GM21381 (cell line): Measurements from ENCODE around the gene WNT9A.
"Not testable (repeated sequence)": the region's sequence is repeated elsewhere in the genome, so short reads cannot be mapped to it uniquely, and the experiment has no call there.

Experiments
- ATAC-seq: cut with Tn5 transposase; IDR thresholded peaks from one replicate; pipeline ENCODE4 v1.9.1; 2021; ENCODE audit warnings: mild to moderate bottlenecking, moderate library complexity; ENCODE audit not compliant: unreplicated experiment

Gene WNT9A

GRCh38 chr1:227913764-227914721 lies 33.7 kb downstream of the WNT9A start:
- ATAC-seq, result no peak

- ATAC-seq, result no peak
Measured at GRCh38 chr1:227913396-227913763, 34.4 kb downstream of the WNT9A start.

GRCh38 chr1:227912866-227913265 lies 34.9 kb downstream of the WNT9A start:
- ATAC-seq, result no peak

GRCh38 chr1:227911376-227911775 lies 36.4 kb downstream of the WNT9A start:
- ATAC-seq, result no peak

GRCh38 chr1:227910511-227911153 lies 37.1 kb downstream of the WNT9A start:
- no peak for ATAC-seq

- ATAC-seq, result not testable (repeated sequence)
Measured at GRCh38 chr1:227909923-227910328, 37.8 kb downstream of the WNT9A start.

- no peak for ATAC-seq
Measured at GRCh38 chr1:227909188-227909587, 38.5 kb downstream of the WNT9A start.

- no peak for ATAC-seq
Measured at GRCh38 chr1:227908359-227908758, 39.4 kb downstream of the WNT9A start.

GRCh38 chr1:227907439-227908015 lies 40.2 kb downstream of the WNT9A start:
- no peak for ATAC-seq

GRCh38 chr1:227906550-227907071 lies 41.1 kb downstream of the WNT9A start:
- no peak for ATAC-seq

- no peak for ATAC-seq
Measured at GRCh38 chr1:227905573-227906487, 41.9 kb downstream of the WNT9A start.

GRCh38 chr1:227904541-227905335 lies 43.0 kb downstream of the WNT9A start:
- no peak for ATAC-seq

- no peak for ATAC-seq
Measured at GRCh38 chr1:227903614-227904501, 43.9 kb downstream of the WNT9A start.

GRCh38 chr1:227903061-227903521 lies 44.6 kb downstream of the WNT9A start:
- no peak for ATAC-seq

- no peak for ATAC-seq
Measured at GRCh38 chr1:227902641-227902990, 45.1 kb downstream of the WNT9A start.

GRCh38 chr1:227901906-227902640 lies 45.7 kb downstream of the WNT9A start:
- ATAC-seq, result no peak

GRCh38 chr1:227901239-227901905 lies 46.4 kb downstream of the WNT9A start:
- ATAC-seq, result no peak
